Lower leg skin (tissue), 4 donors: Measurements from ENCODE around the gene GYG2. TPM values are rescaled to one million over a fixed set of nuclear protein-coding genes. Genes with fewer than 3 reads are reported as not detected.
"Not testable (repeated sequence)": the region's sequence is repeated elsewhere in the genome, so short reads cannot be mapped to it uniquely, and the experiment has no call there.

ENCODE experiments used
- DNase-seq, 2 donors: peaks; one replicate each; pipeline ENCODE4 v3.0.0-alpha.2; 2019; ENCODE audit warnings: low spot score in 2 of 2
- H3K4me3 ChIP-seq: fragments of 200-600 bp; sonication (generic); 2 replicates; pipeline ENCODE4 v1.5.1; 2017; ENCODE audit warnings: mild to moderate bottlenecking, low read depth; ENCODE audit not compliant: poor library complexity, severe bottlenecking
- POLR2A ChIP-seq, 2 donors: fragments of 450-650 bp; IDR thresholded peaks; one replicate each; pipeline ENCODE4 v1.6.1; 2016 to 2017; ENCODE audit warnings: antibody characterized with exemption in 2 of 2, mild to moderate bottlenecking in 1 of 2, moderate library complexity in 1 of 2
- WGBS, 2 donors: methylation state at CpG; one replicate each; pipeline ENCODE4 v1.1.5; 2018; 5-methylcytosine and 5-hydroxymethylcytosine counted together
- intact Hi-C: fragments of 100-400 bp; cut with DNase I; formaldehyde crosslinking; loops from one replicate; pipeline ENCODE4 v1.15.0; 2023; ENCODE audit warnings: low total_unique reads
- total RNA-seq, 4 donors: library from RNA; depleted of rRNA; stranded (reverse); fragments of >200 nt; gene quantifications; one replicate each; pipeline ENCODE4 v1.1.0, GENCODE V29; 2016
- TF ChIP-seq, protein P1 (sequence below), 3 donors: fragments of 450-650 bp; IDR thresholded peaks; one replicate each; pipeline ENCODE4 v1.5.1; 2016; ENCODE audit warnings: antibody characterized with exemption in 3 of 3, mild to moderate bottlenecking in 3 of 3, moderate library complexity in 2 of 3

The GYG2 gene
- total RNA-seq, 4 donors from 2014 or later: 1.5 to 7.7 (median 5.1) TPM

DNA sequence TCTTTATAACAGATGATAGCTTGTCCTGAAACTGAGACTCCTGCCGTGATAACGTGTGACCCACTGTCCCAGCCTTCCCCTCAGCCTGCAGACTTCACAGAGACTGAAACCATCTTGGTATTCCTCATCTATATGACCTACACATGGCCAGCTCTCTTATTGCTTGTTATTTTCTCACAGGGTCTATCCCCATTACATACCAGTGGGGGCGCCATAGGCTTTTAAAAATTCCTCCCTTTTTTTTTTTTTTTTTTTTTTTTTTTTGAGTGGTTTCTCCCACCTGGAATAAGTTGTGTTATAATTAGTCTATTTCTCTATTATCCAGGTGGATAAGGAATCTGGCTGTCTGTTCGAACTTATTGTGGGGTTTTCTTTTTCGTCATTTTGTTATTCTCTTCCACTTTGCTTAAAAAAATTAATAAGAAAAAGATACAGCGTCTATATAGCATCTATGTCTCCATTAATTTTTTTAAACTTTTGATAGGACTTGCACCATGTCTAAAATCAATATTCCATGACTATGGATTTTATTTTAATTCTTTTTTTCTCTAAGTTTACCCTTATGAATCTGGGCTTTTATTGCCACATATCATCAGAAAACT is 47.2 kb downstream of the GYG2 start:
- WGBS, 2 donors: 80 to 84% methylated on average over 6 of the region's 6 CpGs
- no peak overlapping the region for H3K4me3 ChIP-seq
- intact Hi-C loops: no loop called here
- TF ChIP-seq, protein P1, sequence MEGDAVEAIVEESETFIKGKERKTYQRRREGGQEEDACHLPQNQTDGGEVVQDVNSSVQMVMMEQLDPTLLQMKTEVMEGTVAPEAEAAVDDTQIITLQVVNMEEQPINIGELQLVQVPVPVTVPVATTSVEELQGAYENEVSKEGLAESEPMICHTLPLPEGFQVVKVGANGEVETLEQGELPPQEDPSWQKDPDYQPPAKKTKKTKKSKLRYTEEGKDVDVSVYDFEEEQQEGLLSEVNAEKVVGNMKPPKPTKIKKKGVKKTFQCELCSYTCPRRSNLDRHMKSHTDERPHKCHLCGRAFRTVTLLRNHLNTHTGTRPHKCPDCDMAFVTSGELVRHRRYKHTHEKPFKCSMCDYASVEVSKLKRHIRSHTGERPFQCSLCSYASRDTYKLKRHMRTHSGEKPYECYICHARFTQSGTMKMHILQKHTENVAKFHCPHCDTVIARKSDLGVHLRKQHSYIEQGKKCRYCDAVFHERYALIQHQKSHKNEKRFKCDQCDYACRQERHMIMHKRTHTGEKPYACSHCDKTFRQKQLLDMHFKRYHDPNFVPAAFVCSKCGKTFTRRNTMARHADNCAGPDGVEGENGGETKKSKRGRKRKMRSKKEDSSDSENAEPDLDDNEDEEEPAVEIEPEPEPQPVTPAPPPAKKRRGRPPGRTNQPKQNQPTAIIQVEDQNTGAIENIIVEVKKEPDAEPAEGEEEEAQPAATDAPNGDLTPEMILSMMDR (IDR thresholded peaks at IDR 0.05): no peak
- no peak for TF ChIP-seq POLR2A (IDR thresholded peaks at IDR 0.05)
- DNase-seq: no peak

DNA sequence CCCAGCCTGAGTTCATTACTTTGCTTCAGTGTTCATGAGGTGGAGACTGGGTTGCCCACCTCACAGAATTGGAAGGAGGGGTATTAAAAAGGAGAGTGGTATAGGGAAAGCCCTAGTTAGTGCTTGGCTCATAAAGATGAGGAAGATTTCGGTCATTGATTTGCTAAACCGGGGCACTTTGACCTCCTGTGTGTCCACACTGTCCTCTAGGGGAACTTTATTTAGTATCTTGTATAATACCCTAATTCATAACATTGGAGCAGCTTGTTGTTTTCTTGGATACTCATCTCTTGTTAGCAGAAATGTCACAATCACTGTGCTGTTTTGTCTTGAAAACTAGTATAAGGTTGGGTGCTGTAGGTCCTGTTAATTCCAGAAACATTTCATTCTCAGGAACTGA is 49.8 kb downstream of the GYG2 start:
- 77 to 86% methylated on average over 2 of the region's 2 CpGs for WGBS, 2 donors
- DNase-seq: no peak
- no peak for TF ChIP-seq POLR2A (IDR thresholded peaks at IDR 0.05)
- TF ChIP-seq, protein P1 (IDR thresholded peaks at IDR 0.05): no peak
- H3K4me3 ChIP-seq: no peak overlapping the region
- intact Hi-C loops: no loop called here

DNA sequence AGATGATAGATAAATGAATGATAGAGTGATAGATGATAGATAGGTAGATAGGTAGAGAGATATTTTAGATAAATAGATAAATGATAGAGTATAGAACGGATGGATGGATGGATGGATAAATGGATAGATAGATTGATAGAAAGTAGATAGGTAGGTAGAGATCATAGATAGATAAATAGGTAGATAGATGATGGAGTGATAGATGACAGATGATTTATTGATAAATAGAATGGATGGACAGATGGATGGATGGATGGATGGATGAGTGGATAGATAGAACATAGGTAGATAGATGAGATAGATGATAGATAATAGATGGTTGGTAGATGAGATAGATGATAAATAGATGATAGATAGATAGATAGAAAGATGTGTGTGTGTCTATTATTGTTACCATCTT is 50.9 kb downstream of the GYG2 start:
- no peak overlapping the region for H3K4me3 ChIP-seq
- no peak for DNase-seq
- no peak for TF ChIP-seq POLR2A (IDR thresholded peaks at IDR 0.05)
- TF ChIP-seq, protein P1 (IDR thresholded peaks at IDR 0.05): no peak
- WGBS, 2 donors: 94 to 96% methylated on average over 1 of the region's 1 CpG
- intact Hi-C loops: no loop called here

DNA sequence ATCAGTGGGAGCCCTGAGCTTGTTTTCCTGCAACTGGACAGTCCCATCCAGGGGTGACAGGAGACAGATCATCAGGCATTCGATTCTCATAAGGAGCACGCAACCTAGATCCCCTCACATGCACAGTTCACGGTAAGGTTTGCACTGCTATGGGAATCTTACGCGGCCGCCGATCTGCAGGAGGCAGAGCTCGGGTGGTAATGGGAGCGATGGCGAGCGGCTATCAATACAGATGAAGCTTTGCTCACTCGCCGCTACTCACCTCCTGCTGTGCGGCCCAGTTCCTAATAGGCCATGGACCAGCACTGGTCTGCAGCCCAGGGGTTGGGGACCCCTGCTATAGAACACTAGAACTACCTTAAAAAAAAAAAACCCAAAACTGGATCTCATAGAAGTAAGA is 55.0 kb downstream of the GYG2 start:
- TF ChIP-seq, protein P1 (IDR thresholded peaks at IDR 0.05): no peak
- TF ChIP-seq POLR2A (IDR thresholded peaks at IDR 0.05): no peak
- intact Hi-C loops: no loop called here
- no peak overlapping the region for H3K4me3 ChIP-seq
- WGBS, 2 donors: 91 to 96% methylated on average over 14 of the region's 14 CpGs
- peak in 1 of 2 donors; percentile 40 for DNase-seq

DNA sequence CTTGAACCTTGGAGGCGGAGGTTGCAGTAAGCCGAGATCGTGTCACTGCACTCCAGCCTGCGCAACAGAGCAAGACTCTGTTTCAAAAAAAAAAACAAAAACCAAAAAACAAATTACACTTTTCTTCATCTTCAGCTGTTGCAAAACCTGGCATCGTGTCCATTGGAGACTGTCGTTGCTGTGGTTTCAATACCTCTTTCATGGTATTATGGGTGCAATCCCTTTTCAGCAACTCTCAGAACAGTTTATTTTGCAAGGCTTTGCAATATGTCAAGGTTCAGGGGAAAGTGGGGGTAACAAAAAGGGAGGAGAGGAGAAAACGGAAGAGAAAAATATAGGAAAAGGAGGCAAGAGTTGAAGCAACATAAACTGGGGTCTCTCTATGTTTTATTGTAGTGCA is 59.6 kb downstream of the GYG2 start:
- TF ChIP-seq, protein P1 (IDR thresholded peaks at IDR 0.05): no peak
- no peak for TF ChIP-seq POLR2A (IDR thresholded peaks at IDR 0.05)
- intact Hi-C loops: no loop called here
- WGBS, 2 donors: 85 to 89% methylated on average over 7 of the region's 7 CpGs
- DNase-seq: no peak
- no peak overlapping the region for H3K4me3 ChIP-seq

DNA sequence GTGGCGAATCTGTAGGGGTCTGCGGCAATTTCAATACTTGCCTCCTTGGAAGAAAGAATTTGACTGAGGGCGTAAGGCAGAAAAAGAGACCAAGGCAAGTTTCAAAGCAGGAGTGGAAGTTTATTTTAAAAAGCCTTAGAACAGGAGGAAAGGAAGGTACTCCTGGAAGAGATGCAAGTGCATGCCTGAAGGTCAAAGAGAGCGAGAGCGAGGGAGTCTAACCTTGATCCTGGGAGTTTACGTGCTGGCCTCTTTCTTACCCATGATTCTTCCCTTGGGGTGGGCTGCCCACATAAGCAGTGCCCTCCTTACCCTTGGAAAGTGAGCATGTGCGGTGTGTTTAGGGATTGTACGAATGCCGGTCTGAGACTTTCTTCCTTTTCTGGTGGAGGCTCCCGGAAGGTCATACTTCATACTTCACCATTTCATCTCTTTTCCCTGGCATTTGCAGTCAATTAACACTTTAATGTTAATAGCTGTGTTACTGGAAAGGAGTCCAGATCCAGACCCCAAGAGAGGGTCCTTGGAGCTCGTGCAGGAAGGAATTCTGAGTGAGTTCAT is 60.4 kb downstream of the GYG2 start:
- TF ChIP-seq, protein P1 (IDR thresholded peaks at IDR 0.05): no peak
- TF ChIP-seq POLR2A (IDR thresholded peaks at IDR 0.05): no peak
- intact Hi-C loops: no loop called here
- no peak overlapping the region for H3K4me3 ChIP-seq
- DNase-seq: peak in 1 of 2 donors; percentile 49
- WGBS, 2 donors: 54 to 58% methylated on average over 11 of the region's 11 CpGs

DNA sequence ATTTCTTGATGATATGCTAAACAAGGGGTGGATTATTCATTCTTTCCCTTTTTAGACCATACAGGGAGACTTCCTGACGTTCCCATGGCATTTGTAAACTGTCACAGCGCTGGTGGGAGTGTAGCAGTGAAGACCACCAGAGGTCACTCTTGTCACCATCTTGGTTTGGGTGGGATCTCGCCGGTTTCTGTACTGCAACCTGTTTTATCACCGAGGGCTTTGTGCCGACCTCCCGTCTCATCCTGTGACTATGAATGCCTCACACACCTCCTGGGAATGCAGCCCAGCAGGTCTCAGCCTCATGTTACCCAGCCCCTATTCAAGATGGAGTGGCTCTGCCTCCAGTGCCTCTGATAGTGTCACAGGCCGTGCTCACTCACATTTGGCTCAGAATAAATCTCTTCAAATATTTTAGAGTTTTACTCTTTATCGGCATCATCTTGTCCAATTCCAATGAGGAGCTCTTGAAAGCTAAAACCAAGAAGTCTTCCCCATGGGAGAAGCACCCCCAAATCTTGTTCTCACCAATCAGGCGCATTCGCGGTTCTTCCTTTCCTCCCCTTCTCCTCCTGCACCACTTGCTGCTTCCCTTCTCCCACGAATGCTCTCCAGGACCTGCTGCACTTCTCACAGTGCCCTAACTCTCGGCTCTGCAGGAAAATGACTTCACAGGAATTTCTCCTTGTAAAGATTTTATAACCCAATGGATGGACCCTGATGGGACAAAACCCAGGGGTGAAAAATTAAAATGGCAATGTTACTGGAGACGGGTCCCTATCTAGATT is 61.2 kb downstream of the GYG2 start:
- intact Hi-C loops, H3K4me3 ChIP-seq: not testable (repeated sequence)
- peak in 1 of 2 donors; percentile 64 for DNase-seq
- 21 to 31% methylated on average over 13 to 15 of the region's 15 CpGs for WGBS, 2 donors
